Right renal pelvis (tissue), 4 donors: ENCODE results near the gene C1GALT1. TPM values are rescaled to one million over a fixed set of nuclear protein-coding genes. Genes with fewer than 3 reads are reported as not detected.
"Not testable (repeated sequence)": the region's sequence is repeated elsewhere in the genome, so short reads cannot be mapped to it uniquely, and the experiment has no call there.

Experiments
- DNase-seq, 4 donors: peaks; one replicate each; pipeline ENCODE4 v3.0.0-alpha.2; 2013; ENCODE audit warnings: low read depth in 4 of 4, low spot score in 3 of 4, missing footprints in 1 of 4
- polyA plus RNA-seq, 4 donors: library from polyadenylated mRNA; unstranded; fragments of 120-200 nt; gene quantifications; one replicate each; pipeline ENCODE4 v1.2.1, GENCODE V29; 2013; ENCODE audit not compliant: insufficient read length in 4 of 4

Gene C1GALT1
- polyA plus RNA-seq, 4 donors = 45.1 to 50.1 (median 45.4) TPM

DNA sequence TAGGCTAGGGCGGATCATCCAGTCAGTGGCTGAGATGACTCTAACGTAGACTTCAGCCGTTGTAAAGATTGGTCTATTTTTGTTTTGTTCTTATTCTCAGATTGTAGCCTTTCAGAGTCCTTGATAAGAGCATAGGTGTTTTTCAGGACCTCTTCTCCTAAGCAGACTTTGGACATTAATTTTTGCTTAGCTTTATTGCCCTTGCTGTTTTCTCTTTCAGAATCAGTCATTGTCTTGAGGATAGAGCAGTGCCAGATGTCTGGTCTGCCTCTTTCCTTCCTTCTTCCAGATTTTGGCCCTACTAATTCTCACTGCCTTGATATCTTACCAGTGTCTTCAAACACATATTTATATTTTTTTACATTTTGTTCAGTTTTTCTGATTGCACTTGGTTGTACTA, 49.5 kb downstream of the C1GALT1 start:
- no peak for DNase-seq

DNA sequence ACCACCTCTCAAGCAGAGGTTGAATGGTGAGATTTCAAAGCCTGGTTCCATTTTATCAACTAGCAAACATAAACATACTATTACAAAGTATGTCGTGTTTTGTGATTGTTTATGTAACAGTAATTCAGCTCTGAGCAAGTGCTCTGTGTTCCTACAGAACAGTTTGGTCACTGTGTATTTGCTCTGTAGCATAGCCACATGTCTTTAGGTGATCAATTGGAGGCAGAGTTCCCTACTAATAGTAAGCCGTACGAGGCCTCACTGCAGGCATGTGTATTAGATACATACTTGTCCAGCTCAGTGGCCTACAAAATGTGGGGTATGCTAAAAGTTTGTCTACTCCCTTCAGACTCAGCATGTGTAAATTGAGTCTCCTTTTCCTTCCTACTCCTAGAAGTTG, 53.0 kb downstream of the C1GALT1 start:
- no peak for DNase-seq

DNA sequence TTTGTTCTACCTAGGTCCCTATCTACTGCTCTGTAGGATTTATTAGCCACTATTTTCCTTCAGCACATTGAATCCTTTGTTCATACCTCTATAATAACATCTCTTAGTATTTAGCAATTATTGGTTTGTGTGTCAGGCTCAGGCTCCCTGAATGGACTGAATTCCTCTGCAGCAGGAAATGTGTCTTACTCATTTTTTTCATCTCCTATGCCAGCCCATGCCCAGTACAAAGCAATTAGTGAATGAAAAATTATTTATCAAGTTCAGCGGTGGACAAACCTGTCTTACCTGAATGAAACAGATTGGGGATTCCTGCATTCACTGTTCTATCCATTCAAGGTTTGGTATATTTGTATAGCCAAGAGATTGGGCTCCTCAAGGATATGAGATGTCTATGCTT, 53.7 kb downstream of the C1GALT1 start:
- no peak for DNase-seq

DNA sequence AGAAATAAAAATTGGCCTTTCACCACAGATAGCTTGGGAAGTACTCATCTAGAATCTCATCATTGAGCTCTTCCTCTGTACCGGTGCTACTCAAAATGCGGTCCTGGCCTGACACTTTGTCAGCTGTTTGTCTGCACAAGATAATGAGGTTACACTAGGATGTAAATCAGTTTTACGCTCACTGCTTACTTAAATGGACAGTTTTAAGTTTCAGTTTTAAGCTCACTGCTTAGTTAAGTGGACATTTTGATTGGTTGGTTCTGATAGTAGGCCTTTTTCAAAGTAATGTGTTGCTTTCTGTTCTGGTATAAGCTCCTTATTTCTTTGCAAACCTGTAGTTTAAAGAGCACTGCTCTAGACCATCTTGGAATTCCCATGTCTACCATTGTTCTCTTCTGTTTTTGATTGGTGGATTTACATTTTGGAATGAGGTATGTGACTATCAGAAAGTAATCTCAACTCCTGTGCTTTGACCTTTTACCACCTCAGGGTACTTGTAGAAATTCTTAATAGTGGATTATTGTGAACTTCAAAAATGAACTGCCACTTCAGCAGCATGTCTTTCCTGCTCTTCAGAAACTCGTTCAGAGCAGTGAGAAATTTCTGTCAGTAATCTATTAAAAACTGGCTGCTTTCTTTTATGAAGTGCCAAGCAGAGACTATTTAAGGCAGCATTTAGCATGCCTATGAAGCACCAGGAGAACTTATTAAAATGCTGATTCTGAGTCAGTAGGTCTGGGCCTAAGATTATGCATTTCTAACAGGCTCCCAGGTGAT, 55.0 kb downstream of the C1GALT1 start:
- no peak for DNase-seq

DNA sequence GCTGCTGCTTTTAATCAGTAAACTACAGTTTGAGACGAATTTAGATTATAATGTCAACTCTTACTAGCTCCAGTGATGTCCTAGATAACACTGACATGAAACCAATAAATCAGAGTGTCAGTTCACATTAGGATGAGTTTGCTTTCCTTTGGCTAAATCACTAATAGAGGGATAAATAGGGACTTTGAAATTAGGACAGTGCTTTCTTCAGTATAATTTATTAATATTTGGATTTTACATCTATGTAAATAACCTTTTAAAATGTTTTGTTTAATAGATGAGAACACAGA, 55.6 kb downstream of the C1GALT1 start:
- no peak for DNase-seq

DNA sequence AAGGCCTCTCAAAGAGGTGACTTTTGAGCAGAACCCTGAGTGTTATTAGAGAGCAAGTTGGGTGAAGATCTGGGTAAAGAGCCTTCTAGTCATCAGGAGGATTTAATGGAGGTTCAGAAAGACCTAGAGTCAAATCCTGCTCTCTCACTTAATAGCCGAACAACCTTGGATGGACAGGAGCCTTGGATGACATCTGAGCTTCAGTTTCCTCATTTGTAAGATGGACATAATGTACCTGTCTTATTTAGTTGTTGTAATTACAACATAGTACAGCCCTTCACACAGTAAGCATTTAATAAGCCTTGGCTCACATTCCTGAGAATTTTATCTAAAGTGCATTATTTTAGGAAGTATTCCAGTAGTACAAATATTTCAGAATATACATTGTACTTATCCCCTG, 57.0 kb downstream of the C1GALT1 start:
- DNase-seq = no peak

DNA sequence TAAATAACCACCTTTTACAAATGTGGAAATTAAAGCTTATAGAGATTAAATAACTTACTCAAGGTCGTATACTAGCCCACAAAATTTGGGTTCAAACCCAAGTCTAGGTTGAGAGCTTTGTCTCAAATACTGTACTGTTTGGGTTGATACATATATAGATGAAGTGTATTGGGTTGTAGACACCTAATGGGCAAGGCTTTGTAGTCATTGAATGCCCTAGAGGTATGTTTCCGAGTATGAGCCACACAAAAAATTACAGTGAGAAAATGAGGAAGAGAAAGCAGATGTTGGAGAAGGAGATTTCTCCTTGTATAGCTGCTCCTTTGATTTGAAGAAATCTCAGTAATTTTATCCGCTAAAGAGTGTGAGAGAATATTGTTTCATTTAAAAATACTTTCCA, 60.6 kb downstream of the C1GALT1 start:
- no peak for DNase-seq

DNA sequence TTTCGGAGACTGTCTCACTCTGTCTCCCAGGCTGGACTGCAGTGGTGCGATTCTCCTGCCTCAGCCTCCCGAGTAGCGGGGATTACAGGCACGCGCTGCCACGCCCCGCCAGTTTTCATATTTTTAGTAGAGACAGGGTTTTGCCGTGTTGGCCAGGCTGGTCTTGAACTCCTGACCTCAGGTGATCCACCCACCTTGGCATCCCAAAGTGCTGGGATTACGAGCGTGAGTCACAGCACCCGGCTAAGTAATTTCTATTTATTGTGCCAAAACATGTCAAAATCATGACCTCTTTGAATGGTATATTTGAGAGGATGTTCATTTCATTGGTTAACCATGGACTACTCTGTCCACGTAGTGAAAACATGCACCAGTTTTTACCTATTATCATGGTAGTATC, 62.9 kb downstream of the C1GALT1 start:
- DNase-seq = not testable (repeated sequence)

DNA sequence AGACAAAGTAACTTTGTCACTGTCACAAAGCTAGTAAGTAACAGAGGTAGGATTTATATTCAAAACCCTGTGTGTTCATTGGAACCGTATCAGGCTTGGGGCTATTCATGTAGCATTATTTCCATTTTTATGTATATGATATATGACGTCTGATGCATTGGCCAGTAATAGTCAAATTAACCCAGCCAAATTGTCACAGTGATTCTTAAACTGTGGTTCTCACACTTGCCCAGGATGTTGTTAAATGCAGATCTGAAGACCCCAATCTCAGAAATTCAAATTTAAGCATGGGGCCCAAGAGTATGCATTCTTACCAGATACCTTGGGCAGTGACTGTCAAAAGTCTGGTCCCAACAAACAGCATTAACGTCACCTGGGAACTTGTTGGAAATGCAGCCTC, 63.9 kb downstream of the C1GALT1 start:
- DNase-seq = no peak

DNA sequence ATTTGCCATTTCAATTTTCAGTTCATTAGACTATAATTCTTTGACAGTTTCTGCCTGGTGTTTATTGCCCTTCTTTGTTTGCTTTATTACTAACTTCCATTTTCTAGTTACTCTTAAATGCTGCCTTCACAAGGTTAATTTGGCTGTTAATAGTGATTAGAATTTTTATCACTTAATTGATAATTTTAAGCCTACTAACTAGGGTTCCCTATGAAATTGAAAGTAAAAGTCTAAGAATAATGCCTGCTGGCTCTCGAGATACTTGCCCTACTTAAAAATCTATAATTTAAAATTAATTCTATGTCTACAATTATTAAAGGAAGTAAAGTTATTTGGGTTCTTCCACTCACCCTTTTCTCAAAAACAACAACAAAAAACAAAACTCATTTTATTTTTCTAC, 65.3 kb downstream of the C1GALT1 start:
- DNase-seq = no peak

DNA sequence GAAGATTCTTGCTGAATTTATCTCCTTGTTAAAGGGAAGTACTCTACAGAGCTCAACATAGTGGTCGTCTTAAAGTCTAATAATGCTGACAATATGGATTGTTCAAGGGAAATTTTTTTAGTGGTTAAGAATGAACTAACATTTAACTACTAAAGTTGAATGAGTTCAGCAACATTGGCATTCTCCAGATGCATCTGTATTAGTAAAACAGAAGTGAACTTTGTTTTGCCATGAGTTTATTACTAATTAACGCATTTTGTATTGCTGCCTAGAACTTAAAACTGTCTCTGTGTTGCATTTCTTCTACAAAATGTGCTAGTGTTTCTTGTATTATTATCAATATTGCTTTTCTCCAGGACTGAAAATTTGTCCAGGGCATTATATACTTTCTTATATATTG, 67.5 kb downstream of the C1GALT1 start:
- DNase-seq = no peak

DNA sequence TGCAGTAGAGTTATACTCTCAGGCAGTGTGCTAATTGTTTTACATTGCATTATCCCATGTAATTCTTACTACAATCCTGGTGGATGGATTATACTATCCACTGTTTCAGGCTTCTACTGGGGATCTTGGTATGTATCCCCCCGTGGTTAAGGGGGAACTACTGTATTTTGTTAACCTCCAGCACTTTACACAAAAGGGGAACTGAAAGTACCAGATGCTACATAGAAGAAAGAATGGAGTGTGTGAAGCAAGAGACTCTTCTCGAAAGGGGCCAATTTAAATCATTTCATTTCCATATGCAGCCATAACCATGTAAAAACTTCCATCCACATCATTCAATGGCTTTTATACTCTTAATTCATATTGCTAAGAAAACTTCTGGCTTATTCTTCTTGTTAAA, 69.4 kb downstream of the C1GALT1 start:
- DNase-seq = no peak

DNA sequence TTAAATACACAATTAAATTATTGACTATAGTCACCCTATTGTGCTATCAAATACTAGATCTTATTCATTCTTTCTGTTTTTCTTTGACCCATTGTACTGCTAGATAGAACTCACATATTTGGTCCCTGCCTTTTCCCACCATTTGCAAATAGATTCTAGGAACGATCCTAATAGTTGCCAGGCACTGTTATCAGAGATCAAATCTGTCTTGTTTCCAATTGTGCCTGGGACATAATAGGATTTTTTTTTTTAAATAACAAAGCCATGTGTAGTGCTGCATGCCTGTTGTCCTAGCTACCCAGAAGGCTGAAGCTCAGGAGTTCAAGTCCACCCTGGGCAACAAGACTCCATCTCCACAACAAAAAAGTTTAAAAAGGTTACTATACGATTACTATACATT, 72.0 kb downstream of the C1GALT1 start:
- DNase-seq = no peak

DNA sequence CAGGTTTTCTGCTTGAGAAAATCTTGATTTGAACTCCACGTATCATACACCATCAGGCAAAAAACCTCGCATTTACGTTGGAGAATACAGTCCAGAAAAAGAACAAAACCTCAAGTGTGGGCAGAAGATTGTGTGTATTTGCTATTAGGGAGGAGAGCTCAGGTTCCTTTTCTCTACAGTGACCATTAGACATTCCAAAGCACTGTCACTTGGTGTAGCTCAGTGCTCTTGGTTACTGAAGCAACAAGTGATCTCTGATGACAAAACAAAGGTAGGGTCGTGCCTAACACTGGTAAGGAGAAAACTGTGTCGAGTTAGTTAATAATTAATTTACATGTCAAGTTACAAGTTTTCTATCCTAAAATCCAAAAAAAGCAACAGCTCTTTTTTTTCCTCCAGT, 72.6 kb downstream of the C1GALT1 start:
- DNase-seq = no peak

DNA sequence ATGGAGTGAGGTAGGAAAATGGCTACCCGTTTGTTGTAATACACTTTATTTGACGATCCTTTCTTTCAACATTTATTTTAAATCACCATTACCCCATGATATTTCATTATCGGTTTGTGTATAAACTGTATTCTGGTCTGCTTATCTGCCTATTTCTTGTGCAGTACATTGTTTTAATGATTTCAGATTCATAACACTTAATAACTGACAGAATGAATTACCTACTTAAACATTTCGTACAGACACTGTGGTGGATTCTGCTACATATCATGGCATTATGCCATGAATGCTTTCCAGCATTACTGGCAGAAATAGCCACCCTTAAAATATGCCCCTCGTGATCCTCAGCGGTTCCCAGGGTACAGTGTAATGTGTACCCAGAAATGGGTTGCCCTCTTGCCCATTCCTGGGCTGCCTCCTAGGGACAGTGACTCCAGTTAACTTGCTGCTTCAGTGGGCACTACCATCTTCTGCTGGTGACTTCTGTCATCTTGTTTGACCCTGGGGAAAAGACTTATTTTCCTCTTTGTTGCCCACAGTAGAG, 74.5 kb downstream of the C1GALT1 start:
- no peak for DNase-seq

DNA sequence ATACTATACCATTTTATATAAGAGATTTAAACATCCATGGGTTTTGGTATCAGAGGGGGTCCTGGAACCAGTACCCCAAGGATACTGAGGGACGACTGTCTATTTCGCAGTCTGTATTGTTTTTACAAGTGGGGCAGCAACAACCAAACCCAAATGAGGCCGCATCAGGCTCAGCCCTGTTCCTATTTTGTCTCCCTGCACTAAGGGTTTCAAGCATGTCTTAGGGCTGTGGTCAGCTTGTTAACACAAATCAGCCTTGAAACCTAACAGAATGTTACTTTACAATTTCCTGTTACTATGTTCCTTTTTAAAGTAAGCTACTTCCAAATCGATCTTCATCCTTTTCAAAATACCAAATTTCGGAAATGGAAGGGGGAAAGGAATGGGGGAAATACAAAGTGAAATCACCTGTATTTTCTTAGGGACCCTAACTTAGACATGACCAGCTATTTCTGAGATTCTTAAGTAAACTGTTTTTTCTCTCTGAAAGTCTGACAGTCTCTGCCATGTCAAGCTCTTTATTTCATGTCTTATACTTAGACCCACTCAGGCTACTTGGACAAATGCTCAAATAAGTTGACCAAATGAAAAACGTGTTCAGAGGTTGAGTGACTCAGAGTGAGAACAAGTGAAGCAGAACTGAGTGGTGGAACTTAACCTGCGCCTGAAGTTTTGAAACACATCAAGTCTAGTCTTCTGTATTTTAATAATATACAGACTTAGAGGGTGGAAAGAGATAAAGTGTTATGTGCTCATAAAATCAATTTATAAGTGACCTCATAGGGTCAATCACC, 75.8 kb downstream of the C1GALT1 start:
- no peak for DNase-seq

DNA sequence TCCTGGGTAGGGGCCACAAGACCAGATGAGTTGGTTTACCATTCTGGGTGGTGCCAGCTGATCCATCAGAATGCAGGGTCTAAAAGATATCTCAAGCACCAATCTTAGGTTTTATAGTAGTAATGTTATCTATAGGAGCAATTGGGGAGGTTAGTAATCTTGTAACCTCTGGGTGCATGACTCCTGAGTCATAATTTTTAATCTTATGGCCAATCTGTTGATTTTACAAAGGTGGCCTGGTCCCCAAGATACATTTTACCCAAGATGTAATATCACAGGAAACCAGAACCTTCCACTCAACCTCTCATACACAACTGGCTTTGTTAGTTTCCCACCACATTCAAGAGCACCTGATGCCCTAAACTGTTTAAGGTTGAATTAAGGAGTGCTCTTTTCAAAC, 79.5 kb downstream of the C1GALT1 start:
- no peak for DNase-seq

DNA sequence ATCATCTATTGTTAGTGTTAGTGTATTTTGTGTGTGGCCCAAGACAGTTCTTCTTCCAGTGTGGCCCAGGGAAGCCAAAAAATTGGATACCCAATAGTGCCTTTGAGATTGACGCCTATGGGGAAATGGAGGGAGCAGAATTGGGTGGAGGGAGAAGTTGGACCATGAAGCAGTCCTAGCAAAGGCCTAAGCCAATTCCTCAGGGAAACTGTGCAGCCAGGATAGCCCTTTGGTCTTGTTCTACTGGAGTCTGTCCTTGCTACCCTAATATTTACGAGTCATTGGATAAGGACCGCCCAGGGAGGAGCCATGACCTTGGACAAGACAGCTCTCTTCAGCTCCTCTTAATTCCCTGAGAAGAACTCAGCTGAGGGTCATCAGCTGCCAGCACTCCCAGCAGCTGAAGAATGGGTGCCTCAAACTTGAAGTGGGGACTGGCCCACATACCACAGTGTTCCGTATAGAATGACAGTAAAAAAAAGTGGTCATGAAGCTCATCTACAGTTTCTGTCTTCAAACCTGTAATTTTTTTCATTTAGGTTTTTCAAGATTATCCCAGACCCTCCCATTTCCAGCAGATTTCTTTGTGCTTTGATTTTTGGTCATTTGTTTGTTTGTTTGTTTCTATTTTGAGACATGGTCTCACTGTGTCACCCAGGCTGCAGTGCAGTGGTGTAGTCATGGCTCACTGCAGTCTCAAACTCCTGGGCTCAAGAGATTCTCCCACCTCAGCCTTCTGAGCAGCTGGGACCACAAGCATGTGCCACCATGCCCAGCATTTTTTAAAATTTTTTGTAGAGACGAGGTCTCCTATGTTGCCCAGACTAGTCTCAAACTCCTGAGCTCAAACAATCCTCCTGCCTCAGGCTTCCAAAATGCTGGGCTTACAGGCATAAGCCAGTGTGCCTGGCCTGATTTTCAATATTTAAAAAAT, 81.2 kb downstream of the C1GALT1 start:
- DNase-seq = no peak

DNA sequence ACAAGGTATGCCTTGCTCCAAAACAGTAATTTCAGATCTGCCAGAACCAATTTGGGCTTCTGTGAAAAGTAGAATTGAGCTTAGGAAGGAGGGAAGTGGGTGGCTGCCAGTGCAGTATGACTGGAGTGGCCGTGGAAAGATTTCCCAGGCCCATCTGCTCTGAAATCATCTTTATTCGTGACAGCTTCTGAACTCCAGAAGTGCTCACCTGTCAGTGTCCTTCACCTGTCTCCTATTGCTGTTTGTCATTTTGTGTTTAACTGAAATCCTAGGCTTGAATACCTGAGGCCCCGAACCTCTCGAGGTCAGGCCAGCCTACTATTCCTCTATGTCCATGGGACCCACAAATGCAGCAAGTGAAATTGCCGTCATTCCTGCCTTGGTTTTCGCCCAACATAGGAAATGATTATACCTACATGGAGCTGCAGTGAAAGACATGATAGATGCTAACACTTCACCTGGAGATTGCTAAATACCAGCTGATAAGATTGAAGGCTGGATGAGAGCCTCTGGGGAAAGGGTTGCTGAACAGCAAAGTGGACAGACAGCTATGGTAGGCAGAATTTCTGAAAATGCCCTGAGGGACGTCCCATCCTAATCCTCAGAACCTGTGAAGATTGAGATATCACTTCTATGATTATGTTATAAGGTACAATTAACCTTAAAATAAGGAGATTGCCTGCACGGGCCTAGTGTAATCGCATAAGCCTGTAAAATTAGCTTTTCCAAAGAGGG, 82.1 kb downstream of the C1GALT1 start:
- DNase-seq = no peak
